ENCODE data around the gene L3MBTL4. TPM values are rescaled to one million over a fixed set of nuclear protein-coding genes. Genes with fewer than 3 reads are reported as not detected.

Gene L3MBTL4
- total RNA-seq, 2 experiments from 2014 or later: 0.19 to 0.47 TPM

DNA sequence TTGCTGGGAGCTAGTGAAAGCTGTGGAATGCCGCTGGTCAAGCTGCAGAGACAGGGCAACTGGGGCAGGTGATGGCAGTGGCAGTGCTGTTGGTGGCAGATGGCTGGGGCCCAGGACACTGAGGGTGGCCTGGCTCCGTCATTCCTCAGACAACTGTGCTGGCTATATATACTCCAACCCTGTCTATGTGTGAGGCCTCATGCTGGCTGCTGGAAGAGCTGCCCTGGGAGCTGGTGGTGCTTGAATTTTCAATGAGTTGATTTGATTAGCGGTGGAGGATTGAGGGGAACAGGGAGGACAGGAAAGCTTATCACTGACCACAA, 452.9 kb downstream of the L3MBTL4 start:
- peaks cover 0 to 11% of the 10 kb centered on the region in 2 experiments for H3K9me3 ChIP-seq (ENCODE audit: control insufficient read depth in 1 of 2, insufficient read depth in 1 of 2, low read length in 2 of 2)
- H3K9me3 Mint-ChIP-seq: no peaks in the 10 kb centered on the region
- no peak overlapping the region for H3K4me3 Mint-ChIP-seq
- TF ChIP-seq, protein P1, sequence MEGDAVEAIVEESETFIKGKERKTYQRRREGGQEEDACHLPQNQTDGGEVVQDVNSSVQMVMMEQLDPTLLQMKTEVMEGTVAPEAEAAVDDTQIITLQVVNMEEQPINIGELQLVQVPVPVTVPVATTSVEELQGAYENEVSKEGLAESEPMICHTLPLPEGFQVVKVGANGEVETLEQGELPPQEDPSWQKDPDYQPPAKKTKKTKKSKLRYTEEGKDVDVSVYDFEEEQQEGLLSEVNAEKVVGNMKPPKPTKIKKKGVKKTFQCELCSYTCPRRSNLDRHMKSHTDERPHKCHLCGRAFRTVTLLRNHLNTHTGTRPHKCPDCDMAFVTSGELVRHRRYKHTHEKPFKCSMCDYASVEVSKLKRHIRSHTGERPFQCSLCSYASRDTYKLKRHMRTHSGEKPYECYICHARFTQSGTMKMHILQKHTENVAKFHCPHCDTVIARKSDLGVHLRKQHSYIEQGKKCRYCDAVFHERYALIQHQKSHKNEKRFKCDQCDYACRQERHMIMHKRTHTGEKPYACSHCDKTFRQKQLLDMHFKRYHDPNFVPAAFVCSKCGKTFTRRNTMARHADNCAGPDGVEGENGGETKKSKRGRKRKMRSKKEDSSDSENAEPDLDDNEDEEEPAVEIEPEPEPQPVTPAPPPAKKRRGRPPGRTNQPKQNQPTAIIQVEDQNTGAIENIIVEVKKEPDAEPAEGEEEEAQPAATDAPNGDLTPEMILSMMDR (IDR thresholded peaks at IDR 0.05): no peak
- no peaks in the 10 kb centered on the region for H3K27me3 ChIP-seq (ENCODE audit: control insufficient read depth in 1 of 2, insufficient read depth in 2 of 2, low read length in 2 of 2)
- H3K27ac ChIP-seq (ENCODE audit: low read depth in 1 of 2, low read length in 2 of 2): no peak overlapping the region
- CTCF ChIA-PET: no interaction called here
- POLR2A ChIA-PET: no interaction called here
- H3K4me1 ChIP-seq (ENCODE audit: insufficient read depth, low read length): peaks cover 6% of the 10 kb centered on the region
- H3K36me3 Mint-ChIP-seq (ENCODE audit: low read depth): no peaks in the 10 kb centered on the region
- no peak overlapping the region for H3K27ac Mint-ChIP-seq
- H3K27me3 Mint-ChIP-seq: no peaks in the 10 kb centered on the region
- intact Hi-C loops (cut with DNase I, micrococcal nuclease): no loop called here
- no peak for ATAC-seq (ENCODE audit: poor library complexity)
- no peak for DNase-seq
- H3K4me3 ChIP-seq (ENCODE audit: low read length): no peak overlapping the region
- peaks cover 28% of the 10 kb centered on the region for H3K4me1 Mint-ChIP-seq (ENCODE audit: low read depth)
- H3K36me3 ChIP-seq (ENCODE audit: insufficient read depth, low read length): no peaks in the 10 kb centered on the region

DNA sequence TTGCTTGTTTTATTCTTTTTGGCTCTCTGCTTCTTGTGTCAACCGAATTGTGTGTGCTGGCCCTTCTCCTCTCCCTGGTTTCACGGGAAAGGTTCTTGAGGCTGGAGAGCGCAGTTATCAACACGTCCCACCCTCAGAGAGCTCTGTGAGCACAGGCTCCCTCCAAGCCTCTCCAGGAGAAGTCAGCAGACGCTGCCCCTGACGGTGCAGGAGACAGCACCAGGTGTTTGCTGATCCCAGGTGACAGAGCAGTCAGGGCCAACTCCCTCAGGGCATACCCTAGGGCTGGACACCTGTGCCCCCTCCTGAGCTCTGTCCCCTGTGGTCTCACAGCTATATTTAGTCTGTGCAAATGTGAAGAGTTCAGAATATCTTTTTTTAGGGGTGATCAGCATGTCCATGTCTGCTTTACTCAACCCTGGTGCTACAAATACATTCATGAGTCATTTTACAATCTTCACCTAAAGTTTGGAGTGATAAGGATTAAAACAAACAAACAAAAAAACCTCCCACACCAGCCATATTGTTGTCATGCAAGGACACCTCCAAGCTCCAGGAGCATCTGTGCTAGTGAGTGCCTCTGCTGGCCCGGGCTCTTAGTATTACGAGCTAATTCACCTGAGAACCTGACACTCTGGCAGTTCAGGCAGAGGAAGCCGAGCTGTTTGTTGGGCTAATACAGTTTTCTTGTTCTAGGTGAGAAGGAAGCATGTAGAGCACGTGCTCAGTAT, 453.4 kb downstream of the L3MBTL4 start:
- H3K4me3 Mint-ChIP-seq: no peak overlapping the region
- no peaks in the 10 kb centered on the region for H3K36me3 Mint-ChIP-seq (ENCODE audit: low read depth)
- DNase-seq (no peak), ATAC-seq (ENCODE audit: poor library complexity) (no peak)
- Histone ChIP-seq H3K27me3 (ENCODE audit: control insufficient read depth in 1 of 2, insufficient read depth in 2 of 2, low read length in 2 of 2) (no peaks in the 10 kb centered on the region), H3K27ac (ENCODE audit: low read depth in 1 of 2, low read length in 2 of 2) (no peak overlapping the region), H3K4me1 (ENCODE audit: insufficient read depth, low read length) (peaks cover 6% of the 10 kb centered on the region), H3K9me3 (ENCODE audit: control insufficient read depth in 1 of 2, insufficient read depth in 1 of 2, low read length in 2 of 2) (peaks cover 0 to 11% of the 10 kb centered on the region in 2 experiments), H3K36me3 (ENCODE audit: insufficient read depth, low read length) (no peaks in the 10 kb centered on the region), H3K4me3 (ENCODE audit: low read length) (no peak overlapping the region)
- no peaks in the 10 kb centered on the region for H3K9me3 Mint-ChIP-seq
- ChIA-PET CTCF (no interaction called here), POLR2A (no interaction called here)
- TF ChIP-seq, protein P1 (IDR thresholded peaks at IDR 0.05): no peak
- peaks cover 23% of the 10 kb centered on the region for H3K4me1 Mint-ChIP-seq (ENCODE audit: low read depth)
- H3K27ac Mint-ChIP-seq: no peak overlapping the region
- intact Hi-C loops (cut with DNase I, micrococcal nuclease): no loop called here
- no peaks in the 10 kb centered on the region for H3K27me3 Mint-ChIP-seq

DNA sequence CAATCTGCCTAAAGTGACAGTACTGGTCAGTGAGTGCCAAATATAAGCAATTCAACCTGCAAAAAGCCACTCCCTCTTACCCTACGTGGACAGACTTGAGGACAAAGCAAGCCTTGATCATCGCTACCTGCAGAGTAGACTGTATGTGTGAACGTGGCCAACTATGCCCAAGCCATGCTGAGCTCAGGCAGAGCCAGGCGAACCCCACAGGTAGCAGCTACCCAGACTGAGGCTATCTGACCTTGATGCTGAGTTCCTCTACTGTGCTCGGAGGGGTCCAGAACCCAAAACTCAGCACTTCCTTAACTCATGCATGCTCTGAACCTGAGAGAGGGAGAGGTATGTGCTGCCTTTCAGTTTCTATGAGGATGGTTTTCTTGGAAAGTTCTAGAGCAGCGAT, 455.9 kb downstream of the L3MBTL4 start:
- peaks cover 0 to 7% of the 10 kb centered on the region in 2 experiments for H3K9me3 ChIP-seq (ENCODE audit: control insufficient read depth in 1 of 2, insufficient read depth in 1 of 2, low read length in 2 of 2)
- no peak for DNase-seq
- Mint-ChIP-seq H3K27ac (no peak overlapping the region), H3K36me3 (ENCODE audit: low read depth) (no peaks in the 10 kb centered on the region), H3K9me3 (no peaks in the 10 kb centered on the region), H3K4me3 (no peak overlapping the region), H3K27me3 (no peaks in the 10 kb centered on the region), H3K4me1 (ENCODE audit: low read depth) (no peaks in the 10 kb centered on the region)
- CTCF ChIA-PET: no interaction called here
- POLR2A ChIA-PET: no interaction called here
- TF ChIP-seq, protein P1 (IDR thresholded peaks at IDR 0.05): no peak
- intact Hi-C loops (cut with DNase I, micrococcal nuclease): no loop called here
- no peaks in the 10 kb centered on the region for H3K36me3 ChIP-seq (ENCODE audit: insufficient read depth, low read length)
- H3K27me3 ChIP-seq (ENCODE audit: control insufficient read depth in 1 of 2, insufficient read depth in 2 of 2, low read length in 2 of 2): no peaks in the 10 kb centered on the region
- ATAC-seq (ENCODE audit: poor library complexity): no peak
- no peak overlapping the region for H3K27ac ChIP-seq (ENCODE audit: low read depth in 1 of 2, low read length in 2 of 2)
- H3K4me1 ChIP-seq (ENCODE audit: insufficient read depth, low read length): no peaks in the 10 kb centered on the region
- no peak overlapping the region for H3K4me3 ChIP-seq (ENCODE audit: low read length)
